Liver (tissue), 3 donors: ENCODE data around the gene KDM1B.

Source experiments
- ATF3 ChIP-seq: IDR thresholded peaks from 2 replicates; pipeline ENCODE4 v1.6.1; 2016; ENCODE audit warnings: antibody characterized with exemption
- CTCF ChIP-seq: fragments of 150-350 bp; IDR thresholded peaks from 2 replicates; pipeline ENCODE4 v1.5.1; 2017; ENCODE audit warnings: improper control_type of control experiment, low read depth, low read length; ENCODE audit not compliant: missing input control
- FOXA2 ChIP-seq: IDR thresholded peaks from 2 replicates; pipeline ENCODE4 v1.6.1; 2016; ENCODE audit warnings: antibody characterized with exemption
- GABPA ChIP-seq, 2 donors: IDR thresholded peaks in 1 of 2; conservative IDR thresholded peaks in 1 of 2; 2 replicates each; pipeline ENCODE4 v1.6.1; 2016; ENCODE audit warnings: antibody characterized with exemption in 2 of 2, mild to moderate bottlenecking in 1 of 2, moderate library complexity in 1 of 2
- HNF4A ChIP-seq, 2 donors: conservative IDR thresholded peaks; 2 replicates each; pipeline ENCODE4 v1.6.1; 2016; ENCODE audit warnings: antibody characterized with exemption in 2 of 2, mild to moderate bottlenecking in 2 of 2
- JUND ChIP-seq, 2 donors: IDR thresholded peaks; 2 replicates each; pipeline ENCODE4 v1.6.1; 2016; ENCODE audit warnings: antibody characterized with exemption in 2 of 2
- MAX ChIP-seq: IDR thresholded peaks from 2 replicates; pipeline ENCODE4 v1.6.1; 2016; ENCODE audit warnings: antibody characterized with exemption
- RAD21 ChIP-seq, 2 donors: IDR thresholded peaks; 2 replicates each; pipeline ENCODE4 v1.6.1; 2016; ENCODE audit warnings: antibody characterized with exemption in 2 of 2, mild to moderate bottlenecking in 2 of 2
- REST ChIP-seq: IDR thresholded peaks from 2 replicates; pipeline ENCODE4 v1.6.1; 2016; ENCODE audit warnings: antibody characterized with exemption, mild to moderate bottlenecking
- SP1 ChIP-seq: IDR thresholded peaks from 2 replicates; pipeline ENCODE4 v1.6.1; 2018; ENCODE audit warnings: antibody characterized with exemption, mild to moderate bottlenecking
- TAF1 ChIP-seq: conservative IDR thresholded peaks from 2 replicates; pipeline ENCODE4 v1.6.1; 2016; ENCODE audit warnings: antibody characterized with exemption, mild to moderate bottlenecking
- YY1 ChIP-seq: IDR thresholded peaks from 2 replicates; pipeline ENCODE4 v1.6.1; 2016; ENCODE audit warnings: antibody characterized with exemption, mild to moderate bottlenecking
- ZBTB33 ChIP-seq: IDR thresholded peaks from 2 replicates; pipeline ENCODE4 v1.6.1; 2016; ENCODE audit warnings: antibody characterized with exemption
- donor health status: healthy.
- donor health status: healthy.

- no peak for TF ChIP-seq CTCF
- TF ChIP-seq GABPA (IDR thresholded peaks at IDR 0.05 in 1 of 2, conservative IDR thresholded peaks at IDR 0.05 in 1 of 2), result no peak
- TF ChIP-seq ATF3, result no peak
- TF ChIP-seq TAF1, result no peak
- TF ChIP-seq REST, result no peak
- no peak for TF ChIP-seq HNF4A (conservative IDR thresholded peaks at IDR 0.05)
- TF ChIP-seq FOXA2, result no peak
- TF ChIP-seq RAD21 (IDR thresholded peaks at IDR 0.05), result no peak
- TF ChIP-seq JUND (IDR thresholded peaks at IDR 0.05), result no peak
- TF ChIP-seq ZBTB33, result no peak
- no peak for TF ChIP-seq MAX
- TF ChIP-seq YY1, result no peak
- no peak for TF ChIP-seq SP1
Observed at GRCh38 chr6:18213439-18213838, 58.2 kb downstream of the KDM1B start.
